IMR-90 (cell line): Measurements from ENCODE around the gene TAOK1.
"Not testable (repeated sequence)": the region's sequence is repeated elsewhere in the genome, so short reads cannot be mapped to it uniquely, and the experiment has no call there.

Experiments used
- CTCF ChIP-seq: conservative IDR thresholded peaks from 2 replicates; pipeline ENCODE4 v1.5.1; 2012; ENCODE audit warnings: mild to moderate bottlenecking, low read depth, low read length, improper control_type of control experiment
- RCOR1 ChIP-seq: IDR thresholded peaks from 2 replicates; pipeline ENCODE4 v1.6.1; 2012; ENCODE audit warnings: mild to moderate bottlenecking, low read length, improper control_type of control experiment; ENCODE audit not compliant: insufficient replicate concordance
- USF2 ChIP-seq: fragments of 150-350 bp; IDR thresholded peaks from 2 replicates; pipeline ENCODE4 v1.6.1; 2017; ENCODE audit warnings: mild to moderate bottlenecking, antibody characterized with exemption, low read length, low read depth

GRCh38 chr17:29473437-29473836 lies 83.3 kb downstream of the TAOK1 start:
- TF ChIP-seq USF2, CTCF, RCOR1: not testable (repeated sequence)
